ENCODE results near the gene STK32A.

The STK32A gene

GRCh38 chr5:147427521-147428401 lies 192.9 kb downstream of the STK32A start:
- DNase-seq, result no peak

- DNase-seq, result no peak
Observed at GRCh38 chr5:147430628-147431027, 195.8 kb downstream of the STK32A start.

GRCh38 chr5:147431586-147431985 lies 196.8 kb downstream of the STK32A start:
- no peak for DNase-seq

GRCh38 chr5:147432323-147432722 lies 197.5 kb downstream of the STK32A start:
- no peak for DNase-seq

- no peak for DNase-seq
Observed at GRCh38 chr5:147434049-147434448, 199.2 kb downstream of the STK32A start.

- DNase-seq, result no peak
Observed at GRCh38 chr5:147436596-147436995, 201.8 kb downstream of the STK32A start.

- no peak for DNase-seq
Observed at GRCh38 chr5:147437161-147437596, 202.4 kb downstream of the STK32A start.
